Colonic mucosa (tissue), 4 donors: ENCODE results near the gene CD27. TPM values are rescaled to one million over a fixed set of nuclear protein-coding genes. Genes with fewer than 3 reads are reported as not detected.
A peak's percentile ranks its signal among the peaks of the same experiment; 100 is the strongest.
"Not testable (repeated sequence)": the region's sequence is repeated elsewhere in the genome, so short reads cannot be mapped to it uniquely, and the experiment has no call there.

Experiments used
- DNase-seq: peaks from one replicate; pipeline ENCODE4 v3.0.0-alpha.2; 2020
- H3K27ac ChIP-seq: fragments of 200-600 bp; one replicate; pipeline ENCODE4 v1.8.0; 2021
- H3K27me3 ChIP-seq: fragments of 200-600 bp; one replicate; pipeline ENCODE4 v1.8.0; 2021
- H3K36me3 ChIP-seq: fragments of 200-600 bp; one replicate; pipeline ENCODE4 v1.8.0; 2021
- H3K4me1 ChIP-seq: fragments of 200-600 bp; one replicate; pipeline ENCODE4 v1.8.0; 2021; ENCODE audit warnings: mild to moderate bottlenecking
- H3K4me3 ChIP-seq: fragments of 200-600 bp; one replicate; pipeline ENCODE4 v1.8.0; 2021
- H3K9ac ChIP-seq, 2 donors: one replicate each; pipeline ENCODE4 v1.7.0; 2013; ENCODE audit warnings: control low read depth in 2 of 2, low read depth in 2 of 2, low read length in 2 of 2
- H3K9me3 ChIP-seq: fragments of 200-600 bp; one replicate; pipeline ENCODE4 v1.8.0; 2021
- intact Hi-C: fragments of 100-400 bp; cut with DNase I; formaldehyde crosslinking; loops from one replicate; pipeline ENCODE4 v1.14.1; 2022
- total RNA-seq, 2 donors: library from RNA; stranded (reverse); fragmentation: NEBNext Ultra II Directional in 1 of 2; extraction: Animal tissue kit (Norgen Biotek cat#: 25700) in 1 of 2; gene quantifications; one replicate each; pipeline ENCODE4 v1.2.1, GENCODE V29; 2021
- TF ChIP-seq, protein P1 (sequence below): fragments of 200-600 bp; IDR thresholded peaks from one replicate; pipeline ENCODE4 v1.8.0; 2022; ENCODE audit warnings: antibody characterized with exemption, mild to moderate bottlenecking
- donor health status: healthy.
- donor health status: DM: no; HTN: no; CAD: no.
- donor health status: DM: no; HTN: no; CAD: no.

Gene CD27
- total RNA-seq, 2 donors from 2014 or later, result 1.9 to 2.4 TPM

- peaks cover 14% of the 10 kb centered on the region for H3K4me1 ChIP-seq
These were observed 24.3 kb downstream of the CD27 start for GRCh38 chr12:6469092-6469491.

DNA sequence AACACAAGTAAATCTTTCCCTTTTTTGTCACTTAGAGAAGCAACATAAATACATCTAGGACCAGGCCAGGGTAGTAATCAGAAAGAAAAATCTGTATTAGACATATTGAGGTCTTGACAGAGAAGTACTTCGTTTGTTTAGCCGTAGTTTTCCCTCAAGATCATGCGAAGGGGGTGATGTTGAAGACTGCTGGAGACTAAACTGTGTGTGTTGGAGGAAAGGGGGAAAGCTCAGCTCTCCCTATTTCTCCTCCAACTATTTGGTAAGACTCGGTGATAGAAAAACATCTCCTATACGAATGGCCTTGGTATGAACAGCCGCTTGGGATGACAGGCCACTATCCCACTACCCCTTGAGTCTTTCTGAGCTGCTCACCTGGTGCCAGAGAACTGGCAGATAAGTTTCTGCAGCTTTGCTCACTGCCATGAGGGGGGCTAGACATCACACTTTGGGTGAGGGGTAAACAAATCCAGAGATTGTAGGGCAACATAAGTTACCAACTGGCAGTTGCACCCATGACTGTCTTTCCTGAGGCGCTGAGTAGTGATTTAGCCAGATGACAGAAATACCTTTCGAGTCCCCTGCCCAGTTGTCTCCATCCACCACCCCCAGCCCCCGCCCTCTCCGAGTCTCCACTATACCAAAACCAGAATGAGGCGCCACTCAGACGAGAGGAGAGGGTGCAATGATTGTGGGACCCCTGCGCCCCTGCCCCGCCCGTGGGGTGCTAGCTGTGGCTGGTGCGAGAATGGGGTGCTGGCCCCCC is 25.0 kb downstream of the CD27 start:
- Histone ChIP-seq H3K4me3 (peak overlapping the region; percentile 49), H3K9me3 (no peaks in the 10 kb centered on the region), H3K27me3 (no peaks in the 10 kb centered on the region), H3K36me3 (no peaks in the 10 kb centered on the region), H3K9ac (peak overlapping the region; percentile 81 to 84), H3K4me1 (peaks cover 14% of the 10 kb centered on the region), H3K27ac (peak overlapping the region; percentile 76)
- no peak for DNase-seq
- TF ChIP-seq, protein P1, sequence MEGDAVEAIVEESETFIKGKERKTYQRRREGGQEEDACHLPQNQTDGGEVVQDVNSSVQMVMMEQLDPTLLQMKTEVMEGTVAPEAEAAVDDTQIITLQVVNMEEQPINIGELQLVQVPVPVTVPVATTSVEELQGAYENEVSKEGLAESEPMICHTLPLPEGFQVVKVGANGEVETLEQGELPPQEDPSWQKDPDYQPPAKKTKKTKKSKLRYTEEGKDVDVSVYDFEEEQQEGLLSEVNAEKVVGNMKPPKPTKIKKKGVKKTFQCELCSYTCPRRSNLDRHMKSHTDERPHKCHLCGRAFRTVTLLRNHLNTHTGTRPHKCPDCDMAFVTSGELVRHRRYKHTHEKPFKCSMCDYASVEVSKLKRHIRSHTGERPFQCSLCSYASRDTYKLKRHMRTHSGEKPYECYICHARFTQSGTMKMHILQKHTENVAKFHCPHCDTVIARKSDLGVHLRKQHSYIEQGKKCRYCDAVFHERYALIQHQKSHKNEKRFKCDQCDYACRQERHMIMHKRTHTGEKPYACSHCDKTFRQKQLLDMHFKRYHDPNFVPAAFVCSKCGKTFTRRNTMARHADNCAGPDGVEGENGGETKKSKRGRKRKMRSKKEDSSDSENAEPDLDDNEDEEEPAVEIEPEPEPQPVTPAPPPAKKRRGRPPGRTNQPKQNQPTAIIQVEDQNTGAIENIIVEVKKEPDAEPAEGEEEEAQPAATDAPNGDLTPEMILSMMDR, result no peak
- intact Hi-C loops, result loop anchor here (5.0 kb wide), 1 partner anchor 47 kb away; no protein-coding TSS in a partner anchor

More at GRCh38 chr12:6469092-6469491, 24.3 kb downstream of the CD27 start:
- Histone ChIP-seq H3K27ac (no peak overlapping the region), H3K4me3 (peak overlapping the region; percentile 49), H3K9ac (peak overlapping the region in 1 of 2 donors; percentile 21), H3K27me3 (no peaks in the 10 kb centered on the region), H3K9me3 (no peaks in the 10 kb centered on the region), H3K36me3 (no peaks in the 10 kb centered on the region)
- intact Hi-C loops, result loop anchor here (5.0 kb wide), 1 partner anchor 47 kb away; no protein-coding TSS in a partner anchor
- no peak for DNase-seq
- TF ChIP-seq, protein P1, result no peak

GRCh38 chr12:6470375-6471163 is 25.8 kb downstream of the CD27 start, which contains the start of gene VAMP1:
TSS of gene VAMP1 (minus strand) at chr12:6470677. CDS start at chr12:6470531, 146 bp downstream.
- Histone ChIP-seq H3K9ac (peak within 1 kb of the TSS; percentile 81 to 84), H3K27me3 (no peaks in the 10 kb centered on the region), H3K4me1 (peaks cover 13% of the 10 kb centered on the region), H3K36me3 (no peaks in the 10 kb centered on the region), H3K9me3 (no peaks in the 10 kb centered on the region), H3K27ac (peak within 1 kb of the TSS; percentile 76), H3K4me3 (peak within 1 kb of the TSS; percentile 49)
- intact Hi-C loops, result no loop called here
- DNase-seq, result peak; percentile 98
- TF ChIP-seq, protein P1, result no peak

DNA sequence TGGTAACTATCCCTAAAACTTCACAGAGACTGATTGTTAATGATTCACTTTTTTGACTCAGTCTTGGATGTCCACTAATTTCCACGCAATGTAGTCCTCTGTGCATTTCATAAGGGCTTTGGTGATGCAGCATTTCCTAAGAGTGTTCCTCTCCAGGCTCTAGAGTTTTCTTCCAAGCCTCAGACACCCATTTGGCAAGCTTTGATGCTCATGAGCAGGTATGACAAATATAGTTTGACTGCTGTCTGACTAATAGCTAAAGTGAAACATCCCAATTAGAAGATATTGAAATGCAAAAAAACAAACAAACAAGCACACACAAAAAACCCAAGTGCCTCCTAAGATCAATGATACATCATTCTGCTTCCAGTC is 27.2 kb downstream of the CD27 start:
- no peaks in the 10 kb centered on the region for H3K9me3 ChIP-seq
- no peaks in the 10 kb centered on the region for H3K36me3 ChIP-seq
- no peak overlapping the region for H3K27ac ChIP-seq
- no peak overlapping the region for H3K4me3 ChIP-seq
- intact Hi-C loops, result no loop called here
- peaks cover 9% of the 10 kb centered on the region for H3K4me1 ChIP-seq
- H3K27me3 ChIP-seq, result no peaks in the 10 kb centered on the region
- TF ChIP-seq, protein P1, result no peak
- DNase-seq, result no peak
- H3K9ac ChIP-seq, result no peak overlapping the region

- no peak overlapping the region for H3K27ac ChIP-seq
- no peaks in the 10 kb centered on the region for H3K27me3 ChIP-seq
- H3K4me3 ChIP-seq, result no peak overlapping the region
- peaks cover 9% of the 10 kb centered on the region for H3K4me1 ChIP-seq
- no peaks in the 10 kb centered on the region for H3K9me3 ChIP-seq
- intact Hi-C loops, result no loop called here
- H3K36me3 ChIP-seq, result no peaks in the 10 kb centered on the region
- TF ChIP-seq, protein P1, result no peak
- DNase-seq, result no peak
- no peak overlapping the region for H3K9ac ChIP-seq
These were observed 27.7 kb downstream of the CD27 start for GRCh38 chr12:6472491-6472890.

- H3K4me1 ChIP-seq, H3K27me3 ChIP-seq, intact Hi-C loops, H3K4me3 ChIP-seq, H3K9ac ChIP-seq, DNase-seq, H3K9me3 ChIP-seq, H3K27ac ChIP-seq, H3K36me3 ChIP-seq: not testable (repeated sequence)
These were observed 30.6 kb downstream of the CD27 start for GRCh38 chr12:6475233-6475975.
